ENCODE results near the gene KYNU.

DNA sequence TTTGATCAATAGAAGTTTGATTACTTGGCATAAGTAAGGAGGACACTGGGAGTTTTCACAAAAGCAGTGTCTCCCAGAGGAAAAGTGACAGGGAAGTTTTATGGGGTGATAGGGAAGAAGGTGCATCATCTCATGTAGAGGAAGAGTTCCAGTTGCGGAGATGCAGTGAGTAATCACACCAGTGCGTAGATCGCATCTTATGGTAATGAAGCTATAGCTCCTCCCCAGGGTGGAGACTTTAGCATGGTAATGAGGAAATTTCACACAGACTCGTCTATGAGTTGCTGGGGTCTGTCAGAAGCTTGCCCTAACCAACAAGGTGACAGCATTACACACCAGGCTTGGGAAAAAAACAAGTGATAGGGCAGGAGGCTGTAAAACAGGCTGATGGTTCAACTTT lies 49.0 kb downstream of the KYNU start:
- TF ChIP-seq, protein P1, sequence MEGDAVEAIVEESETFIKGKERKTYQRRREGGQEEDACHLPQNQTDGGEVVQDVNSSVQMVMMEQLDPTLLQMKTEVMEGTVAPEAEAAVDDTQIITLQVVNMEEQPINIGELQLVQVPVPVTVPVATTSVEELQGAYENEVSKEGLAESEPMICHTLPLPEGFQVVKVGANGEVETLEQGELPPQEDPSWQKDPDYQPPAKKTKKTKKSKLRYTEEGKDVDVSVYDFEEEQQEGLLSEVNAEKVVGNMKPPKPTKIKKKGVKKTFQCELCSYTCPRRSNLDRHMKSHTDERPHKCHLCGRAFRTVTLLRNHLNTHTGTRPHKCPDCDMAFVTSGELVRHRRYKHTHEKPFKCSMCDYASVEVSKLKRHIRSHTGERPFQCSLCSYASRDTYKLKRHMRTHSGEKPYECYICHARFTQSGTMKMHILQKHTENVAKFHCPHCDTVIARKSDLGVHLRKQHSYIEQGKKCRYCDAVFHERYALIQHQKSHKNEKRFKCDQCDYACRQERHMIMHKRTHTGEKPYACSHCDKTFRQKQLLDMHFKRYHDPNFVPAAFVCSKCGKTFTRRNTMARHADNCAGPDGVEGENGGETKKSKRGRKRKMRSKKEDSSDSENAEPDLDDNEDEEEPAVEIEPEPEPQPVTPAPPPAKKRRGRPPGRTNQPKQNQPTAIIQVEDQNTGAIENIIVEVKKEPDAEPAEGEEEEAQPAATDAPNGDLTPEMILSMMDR (tag by site-specific recombination; IDR thresholded peaks at IDR 0.05) = no peak
- TF ChIP-seq ZNF629 (tag by site-specific recombination; IDR thresholded peaks at IDR 0.05) (no peak), YY1 (tag by site-specific recombination; IDR thresholded peaks at IDR 0.05) (no peak), ZFP69B (tag by site-specific recombination; IDR thresholded peaks at IDR 0.05) (no peak), ZSCAN16 (tag by site-specific recombination; IDR thresholded peaks at IDR 0.05) (no peak), ZNF311 (tag by site-specific recombination; IDR thresholded peaks at IDR 0.05; ENCODE audit: borderline replicate concordance) (no peak), HOXC10 (CRISPR knock-in tag; IDR thresholded peaks at IDR 0.05) (no peak), ZSCAN30 (tag by site-specific recombination; IDR thresholded peaks at IDR 0.05) (no peak), SP2 (tag by site-specific recombination; IDR thresholded peaks at IDR 0.05) (no peak), ZNF830 (tag by site-specific recombination; IDR thresholded peaks at IDR 0.05; ENCODE audit: low read depth) (no peak)
- TF ChIP-seq, protein P2, sequence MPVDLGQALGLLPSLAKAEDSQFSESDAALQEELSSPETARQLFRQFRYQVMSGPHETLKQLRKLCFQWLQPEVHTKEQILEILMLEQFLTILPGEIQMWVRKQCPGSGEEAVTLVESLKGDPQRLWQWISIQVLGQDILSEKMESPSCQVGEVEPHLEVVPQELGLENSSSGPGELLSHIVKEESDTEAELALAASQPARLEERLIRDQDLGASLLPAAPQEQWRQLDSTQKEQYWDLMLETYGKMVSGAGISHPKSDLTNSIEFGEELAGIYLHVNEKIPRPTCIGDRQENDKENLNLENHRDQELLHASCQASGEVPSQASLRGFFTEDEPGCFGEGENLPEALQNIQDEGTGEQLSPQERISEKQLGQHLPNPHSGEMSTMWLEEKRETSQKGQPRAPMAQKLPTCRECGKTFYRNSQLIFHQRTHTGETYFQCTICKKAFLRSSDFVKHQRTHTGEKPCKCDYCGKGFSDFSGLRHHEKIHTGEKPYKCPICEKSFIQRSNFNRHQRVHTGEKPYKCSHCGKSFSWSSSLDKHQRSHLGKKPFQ (tag by site-specific recombination; IDR thresholded peaks at IDR 0.05) = no peak
- TF ChIP-seq, protein P3, sequence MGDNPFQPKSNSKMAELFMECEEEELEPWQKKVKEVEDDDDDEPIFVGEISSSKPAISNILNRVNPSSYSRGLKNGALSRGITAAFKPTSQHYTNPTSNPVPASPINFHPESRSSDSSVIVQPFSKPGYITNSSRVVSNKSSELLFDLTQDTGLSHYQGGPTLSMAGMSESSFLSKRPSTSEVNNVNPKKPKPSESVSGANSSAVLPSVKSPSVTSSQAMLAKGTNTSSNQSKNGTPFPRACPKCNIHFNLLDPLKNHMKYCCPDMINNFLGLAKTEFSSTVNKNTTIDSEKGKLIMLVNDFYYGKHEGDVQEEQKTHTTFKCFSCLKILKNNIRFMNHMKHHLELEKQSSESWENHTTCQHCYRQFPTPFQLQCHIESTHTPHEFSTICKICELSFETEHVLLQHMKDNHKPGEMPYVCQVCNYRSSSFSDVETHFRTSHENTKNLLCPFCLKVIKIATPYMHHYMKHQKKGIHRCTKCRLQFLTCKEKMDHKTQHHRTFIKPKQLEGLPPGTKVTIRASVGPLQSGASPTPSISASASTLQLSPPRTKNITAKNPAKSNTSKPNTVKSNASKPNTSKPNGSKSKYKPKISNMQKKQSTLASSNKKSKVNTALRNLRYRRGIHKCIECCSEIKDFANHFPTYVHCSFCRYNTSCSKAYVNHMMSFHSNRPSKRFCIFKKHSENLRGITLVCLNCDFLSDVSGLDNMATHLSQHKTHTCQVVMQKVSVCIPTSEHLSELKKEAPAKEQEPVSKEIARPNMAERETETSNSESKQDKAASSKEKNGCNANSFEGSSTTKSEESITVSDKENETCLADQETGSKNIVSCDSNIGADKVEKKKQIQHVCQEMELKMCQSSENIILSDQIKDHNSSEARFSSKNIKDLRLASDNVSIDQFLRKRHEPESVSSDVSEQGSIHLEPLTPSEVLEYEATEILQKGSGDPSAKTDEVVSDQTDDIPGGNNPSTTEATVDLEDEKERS (tag by site-specific recombination; IDR thresholded peaks at IDR 0.05) = no peak

All from HEK293 (cell line).